NCI-H2029 treated with DMSO at 0.1 percent for 48 hours (cell line): Measurements from ENCODE around the gene ARHGAP28.

ENCODE experiments used
- DNase-seq: peaks from one replicate; lab custom pipeline; 2025; lab: John Stamatoyannopoulos, UW

Gene ARHGAP28, protein sequence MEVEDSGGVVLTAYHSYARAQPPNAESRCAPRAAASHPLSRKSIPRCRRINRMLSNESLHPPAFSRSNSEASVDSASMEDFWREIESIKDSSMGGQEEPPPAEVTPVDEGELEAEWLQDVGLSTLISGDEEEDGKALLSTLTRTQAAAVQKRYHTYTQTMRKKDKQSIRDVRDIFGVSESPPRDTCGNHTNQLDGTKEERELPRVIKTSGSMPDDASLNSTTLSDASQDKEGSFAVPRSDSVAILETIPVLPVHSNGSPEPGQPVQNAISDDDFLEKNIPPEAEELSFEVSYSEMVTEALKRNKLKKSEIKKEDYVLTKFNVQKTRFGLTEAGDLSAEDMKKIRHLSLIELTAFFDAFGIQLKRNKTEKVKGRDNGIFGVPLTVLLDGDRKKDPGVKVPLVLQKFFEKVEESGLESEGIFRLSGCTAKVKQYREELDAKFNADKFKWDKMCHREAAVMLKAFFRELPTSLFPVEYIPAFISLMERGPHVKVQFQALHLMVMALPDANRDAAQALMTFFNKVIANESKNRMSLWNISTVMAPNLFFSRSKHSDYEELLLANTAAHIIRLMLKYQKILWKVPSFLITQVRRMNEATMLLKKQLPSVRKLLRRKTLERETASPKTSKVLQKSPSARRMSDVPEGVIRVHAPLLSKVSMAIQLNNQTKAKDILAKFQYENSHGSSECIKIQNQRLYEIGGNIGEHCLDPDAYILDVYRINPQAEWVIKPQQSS

DNA sequence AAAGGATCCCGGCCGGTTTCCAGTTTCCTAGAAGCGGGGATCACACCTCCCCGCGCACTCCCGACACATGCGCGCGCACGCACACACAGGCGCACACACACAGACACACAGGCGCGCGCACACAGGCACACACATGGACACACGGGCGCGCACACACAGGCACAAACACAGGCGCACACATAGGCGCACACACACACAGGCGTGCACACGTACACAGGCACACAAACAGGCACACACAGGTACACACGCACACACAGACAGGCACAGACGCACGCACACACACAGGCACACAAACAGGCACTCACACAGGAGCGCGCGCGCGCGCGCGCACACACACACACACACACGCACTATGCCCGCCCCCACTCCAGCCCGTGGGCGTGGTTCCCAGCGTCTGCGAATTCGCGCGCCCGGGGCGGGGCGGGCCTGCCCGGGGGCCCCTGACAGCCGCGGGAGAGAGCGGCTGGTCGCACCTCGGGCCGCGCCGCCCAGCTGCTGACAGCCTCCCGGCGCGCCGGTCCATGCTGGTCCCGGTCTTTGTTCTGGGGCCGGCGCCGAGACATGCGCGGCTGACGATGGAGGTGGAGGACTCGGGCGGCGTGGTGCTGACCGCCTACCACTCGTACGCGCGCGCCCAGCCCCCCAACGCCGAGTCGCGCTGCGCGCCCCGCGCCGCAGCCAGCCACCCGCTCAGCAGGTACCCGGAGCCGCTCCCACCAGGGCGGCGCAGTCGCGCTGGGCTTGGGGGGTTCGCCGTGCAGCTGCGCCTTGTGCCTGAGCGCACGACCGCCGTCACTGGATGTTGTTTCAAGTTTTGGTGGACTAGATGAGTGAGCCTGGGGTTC, at the start of gene ARHGAP28:
Gene ARHGAP28, plus strand, starts transcription at position 470 of the 845 bp plus-strand sequence. Its CDS starts 106 bp downstream, at position 576.
- DNase-seq = no peak

DNA sequence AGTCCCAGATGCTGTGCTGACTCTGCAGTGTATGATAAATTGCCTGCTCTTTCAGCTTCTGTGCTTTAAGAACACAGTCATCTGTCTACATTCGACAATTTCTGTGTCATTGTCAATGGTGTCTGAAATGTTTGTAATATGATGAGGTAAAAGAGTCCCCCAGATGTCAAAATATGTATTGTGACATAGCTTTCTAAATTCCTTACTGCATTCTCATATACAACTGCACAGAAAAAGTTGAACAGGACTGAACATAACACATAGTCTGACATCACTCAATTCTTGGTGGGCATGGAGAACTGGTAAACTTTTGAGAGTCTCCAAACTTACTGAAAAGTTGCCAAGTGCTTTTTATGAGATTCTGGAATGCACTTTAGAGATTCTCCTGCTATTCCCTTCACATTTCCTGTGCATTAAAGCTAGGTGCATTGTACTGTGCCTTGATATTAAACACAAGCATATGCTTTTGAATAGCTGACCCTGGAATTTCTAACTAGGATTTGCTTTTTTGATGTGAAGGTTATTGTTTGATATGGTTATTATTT, 48.1 kb upstream of the ARHGAP28 start:
- no peak for DNase-seq

DNA sequence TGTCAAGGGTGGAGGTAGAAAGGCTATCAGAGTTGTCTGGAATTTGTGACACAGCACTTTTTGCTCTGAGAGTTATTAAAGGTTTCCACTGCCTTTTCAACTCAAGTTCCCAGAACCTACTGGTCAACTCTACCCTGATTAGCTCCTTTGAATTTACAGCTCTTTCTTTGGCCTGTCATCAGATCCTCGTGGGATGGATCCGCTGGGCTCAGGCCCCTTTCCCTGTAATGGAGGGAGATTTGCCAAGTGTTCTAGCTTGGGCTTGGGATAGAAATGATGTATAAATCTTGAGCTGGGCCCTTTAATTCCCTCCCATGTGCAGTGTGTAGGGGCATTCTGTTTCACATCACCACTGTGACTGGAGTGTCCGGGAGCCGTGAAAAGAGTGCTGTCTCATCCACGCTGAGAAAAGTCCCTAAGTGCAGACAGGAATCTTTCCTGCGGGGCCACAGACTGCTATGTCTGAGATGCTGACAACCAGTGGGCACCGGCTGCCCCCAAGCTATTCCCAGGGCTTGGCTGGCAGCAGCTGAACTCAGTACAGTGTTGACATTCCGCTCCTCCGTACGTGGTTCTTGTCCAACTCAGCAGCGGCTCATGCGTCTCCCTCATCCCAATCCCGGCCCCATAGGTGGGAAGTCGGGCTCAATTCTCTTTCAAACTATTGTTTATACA, 46.9 kb upstream of the ARHGAP28 start:
- DNase-seq = no peak

DNA sequence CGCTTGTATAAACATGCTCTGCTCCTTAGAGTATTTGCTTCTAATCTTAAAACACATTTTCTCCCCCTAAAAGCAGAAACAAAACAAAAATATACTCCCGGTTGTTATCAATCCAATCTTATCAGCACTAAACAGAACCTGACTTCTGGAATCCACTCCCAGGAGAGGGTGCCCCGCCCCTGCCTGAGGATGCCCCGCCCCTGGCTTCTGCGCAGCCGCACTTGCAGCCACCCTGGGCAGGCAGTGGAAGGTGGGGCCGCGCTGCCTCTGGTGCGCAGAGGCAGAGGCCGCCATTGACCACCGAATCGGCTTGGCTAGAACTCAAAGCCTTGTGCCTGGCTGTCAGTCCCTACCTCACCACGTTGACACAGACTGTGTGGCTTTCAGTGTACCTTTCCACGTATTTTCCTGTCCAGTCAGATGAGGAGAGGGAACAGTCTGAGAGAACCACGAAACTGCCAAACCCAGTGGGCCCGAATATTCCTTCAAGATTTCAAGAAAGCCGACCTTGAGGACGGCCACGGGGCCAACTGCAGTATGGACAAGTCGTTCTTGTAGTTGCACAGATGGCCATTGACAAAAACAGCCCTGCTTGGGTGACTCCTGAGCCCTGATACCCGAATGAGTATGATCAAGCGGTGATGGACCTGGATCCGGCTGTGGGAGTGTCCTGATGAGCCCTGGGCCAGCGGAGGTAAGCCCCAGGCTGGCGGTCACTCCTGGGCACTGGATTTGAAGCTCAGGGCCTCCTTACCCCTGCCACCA, 46.2 kb upstream of the ARHGAP28 start:
- peak; percentile 13 for DNase-seq

DNA sequence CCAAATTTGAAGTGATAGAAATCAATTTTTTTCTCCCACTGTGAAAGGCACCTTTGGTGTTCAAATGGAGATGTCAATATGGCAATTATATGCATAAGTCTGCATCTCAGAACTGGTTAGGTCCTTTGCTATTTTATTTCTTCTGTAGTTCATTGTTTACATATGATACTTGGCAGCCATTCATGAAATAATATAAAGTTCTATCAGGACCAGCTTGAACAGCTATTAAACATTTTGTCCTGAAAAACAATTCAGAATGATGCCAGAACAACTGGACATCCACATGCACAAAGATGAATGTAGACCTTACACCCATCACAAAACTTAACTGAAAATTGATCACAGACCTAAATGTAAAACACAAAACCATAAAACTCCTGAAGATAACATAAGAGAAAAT, 41.8 kb upstream of the ARHGAP28 start:
- no peak for DNase-seq

DNA sequence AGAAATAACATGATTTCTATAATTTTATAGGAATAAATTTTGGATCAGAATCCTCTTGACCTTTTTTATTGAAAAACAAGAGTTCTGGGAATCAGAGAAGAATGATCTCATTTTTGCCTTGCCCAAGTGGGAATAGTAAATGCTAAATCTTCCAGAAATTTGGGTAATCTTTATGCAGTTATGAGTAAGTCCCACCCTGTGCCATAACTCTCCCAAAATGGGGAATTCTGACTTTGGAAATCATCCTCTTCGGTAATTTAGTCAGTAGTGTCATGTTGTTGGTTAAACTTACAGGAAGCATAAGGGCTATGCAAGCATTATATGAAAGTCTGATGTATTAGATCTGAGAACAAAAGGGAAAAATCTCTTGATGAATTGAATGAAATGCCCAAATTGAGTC, 20.6 kb upstream of the ARHGAP28 start:
- DNase-seq = no peak

DNA sequence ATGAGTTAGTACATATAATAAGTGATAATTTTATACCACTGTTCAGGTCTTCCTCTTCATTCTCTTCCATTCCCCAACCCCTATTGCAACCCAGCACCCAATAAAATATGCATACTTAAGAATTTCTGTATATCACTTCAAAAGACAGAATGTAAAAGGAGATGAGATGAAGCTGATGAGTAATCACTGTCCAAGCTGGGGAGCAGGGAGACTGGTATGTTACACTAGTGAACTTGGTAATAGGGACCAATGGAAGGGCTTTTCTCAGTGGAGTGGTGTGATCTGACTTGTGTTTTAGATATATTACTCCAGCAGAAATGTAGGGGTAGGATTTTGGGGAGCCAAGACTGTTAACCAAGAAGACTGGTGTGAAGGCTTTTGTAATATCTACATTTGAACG, 18.0 kb upstream of the ARHGAP28 start:
- no peak for DNase-seq

DNA sequence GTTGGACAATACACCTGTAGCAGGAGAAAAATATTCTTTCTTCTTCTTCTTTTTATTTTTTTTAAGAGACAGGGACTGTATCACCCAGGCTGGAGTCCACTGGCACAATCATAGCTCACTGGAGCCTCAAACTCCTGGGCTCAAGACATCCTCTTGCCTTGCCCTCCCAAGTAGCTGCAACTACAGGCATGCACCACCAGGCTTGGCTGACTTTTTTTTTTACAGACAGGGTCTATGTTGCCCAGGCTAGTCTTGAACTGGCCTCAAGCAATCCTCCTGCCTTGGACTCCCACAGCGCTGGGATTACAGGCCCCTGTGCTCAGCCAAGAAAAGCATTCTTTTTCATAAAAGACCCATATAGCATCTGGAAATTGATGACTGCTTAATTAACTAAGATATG, 17.1 kb upstream of the ARHGAP28 start:
- no peak for DNase-seq

DNA sequence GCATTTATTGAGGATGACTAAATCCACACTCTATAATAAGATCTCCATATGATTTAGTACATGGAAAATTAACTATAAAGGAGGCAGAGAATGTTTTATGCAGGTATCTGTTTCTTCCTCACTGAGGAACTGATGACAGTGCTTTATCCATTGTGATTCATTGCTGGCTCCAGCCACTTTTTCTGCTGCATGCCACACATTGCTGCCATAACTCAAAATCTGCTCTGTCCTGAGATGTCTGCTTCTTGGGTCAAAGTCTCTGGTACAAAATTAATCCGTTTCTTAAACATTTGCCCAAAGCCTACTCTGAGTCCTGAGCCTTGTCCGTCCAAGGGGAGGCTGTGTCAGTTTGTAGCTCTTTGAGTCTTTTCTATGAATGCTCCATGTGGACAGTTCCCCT, 15.5 kb upstream of the ARHGAP28 start:
- no peak for DNase-seq

DNA sequence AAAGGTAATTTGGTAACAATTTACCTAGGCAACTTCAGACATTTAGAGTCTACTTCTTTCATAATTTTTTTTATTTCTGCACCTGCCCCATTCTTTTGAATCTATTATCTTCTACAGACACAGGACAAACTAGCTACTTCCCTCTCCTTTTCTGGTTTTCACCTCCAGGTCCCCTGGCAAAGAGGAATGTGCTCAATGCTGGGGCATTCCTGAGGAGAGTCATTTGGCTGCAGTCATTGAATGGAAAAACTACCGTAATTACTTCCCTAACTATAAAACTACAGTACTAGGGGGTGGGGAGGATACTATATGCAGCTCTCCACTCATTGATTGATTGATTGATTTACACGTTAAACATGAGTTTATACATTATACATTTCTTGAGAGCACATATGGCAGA, 11.2 kb upstream of the ARHGAP28 start:
- DNase-seq = no peak

DNA sequence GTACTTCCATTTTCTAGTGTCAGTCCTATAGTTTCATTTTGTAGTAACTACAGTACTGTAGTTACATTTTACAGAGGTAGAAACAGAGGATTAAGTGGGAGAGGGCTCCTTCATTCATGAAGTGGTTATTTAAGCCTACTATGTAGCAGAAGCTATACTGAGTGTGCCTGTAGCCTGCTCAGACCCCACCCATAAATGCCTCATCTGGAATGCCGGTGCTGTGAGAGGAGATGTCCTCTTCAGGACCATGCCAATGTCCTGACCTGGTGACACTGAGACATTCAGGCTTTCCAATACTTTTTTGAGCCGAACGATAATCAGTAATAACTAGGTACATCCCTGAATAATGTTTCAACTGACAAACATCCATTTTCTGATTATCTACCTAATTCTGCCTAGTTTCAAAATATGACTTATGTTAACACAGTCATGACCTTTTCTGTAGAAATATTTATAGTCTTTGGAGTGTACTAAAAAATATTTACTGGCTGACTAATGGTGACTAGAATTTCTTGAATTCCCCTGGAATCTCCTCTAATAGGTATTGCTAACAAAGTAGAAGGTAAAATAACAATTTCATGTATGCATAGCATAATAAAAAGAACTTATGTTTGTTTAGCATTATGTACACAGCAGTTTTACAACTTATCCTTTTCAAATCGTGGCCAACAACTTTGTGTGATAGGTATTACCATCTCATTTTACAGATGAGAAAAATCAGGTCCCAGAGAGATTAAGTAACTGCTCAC, 10.2 kb upstream of the ARHGAP28 start:
- no peak for DNase-seq

DNA sequence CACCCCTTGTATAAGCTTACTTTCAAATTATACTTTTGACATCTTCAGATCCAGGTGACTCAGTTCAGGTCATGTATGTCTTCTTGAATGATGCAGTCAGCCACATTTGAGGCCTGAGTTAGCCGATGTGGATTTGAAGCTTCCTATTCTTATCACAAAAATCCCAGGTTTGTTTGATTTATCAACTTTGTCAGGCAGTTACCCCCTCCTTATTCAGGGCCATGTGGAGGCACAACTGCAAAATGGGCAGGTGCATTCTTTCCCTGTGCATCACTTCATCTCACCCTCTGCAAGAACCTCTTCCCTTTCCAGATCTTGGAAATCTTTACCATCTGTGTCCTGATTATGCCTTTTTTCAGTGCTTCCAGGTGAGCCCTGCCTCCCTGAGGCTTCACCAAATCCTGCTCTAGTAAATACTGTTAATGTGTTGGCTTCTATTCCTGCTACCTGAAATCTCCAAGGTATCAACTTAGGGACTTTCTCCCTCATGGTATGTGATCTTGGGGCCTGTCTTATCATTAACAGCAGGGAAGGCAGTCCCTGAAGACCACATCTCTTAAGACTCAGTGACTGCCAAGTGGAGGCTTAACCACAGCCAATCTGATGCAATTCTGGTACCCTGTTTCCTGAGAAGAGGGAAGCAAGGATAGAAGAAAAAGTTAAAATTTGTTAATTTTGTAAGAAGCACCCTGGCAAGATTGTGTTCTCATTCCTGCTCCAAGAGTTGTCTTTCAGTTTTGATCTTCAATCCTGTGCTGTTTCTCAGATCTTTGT, 9.4 kb upstream of the ARHGAP28 start:
- no peak for DNase-seq

DNA sequence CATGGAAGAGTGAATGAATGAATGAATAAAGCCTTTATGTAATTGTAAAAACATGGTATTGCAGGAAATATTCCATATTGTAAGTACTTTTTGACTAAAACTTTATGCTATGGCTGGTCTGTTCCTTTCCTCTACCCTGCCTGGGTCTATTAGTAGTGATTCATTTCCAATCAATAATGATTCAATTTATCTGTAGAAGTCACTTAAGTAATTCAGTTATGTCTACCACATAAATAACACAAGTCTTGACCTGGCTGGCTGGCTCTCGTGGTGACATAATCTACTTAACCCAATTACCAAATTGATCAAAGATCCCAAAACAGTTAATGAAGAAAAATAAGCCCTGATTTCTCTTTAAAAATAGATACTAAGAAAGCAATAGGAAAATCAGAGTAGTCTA, 7.8 kb upstream of the ARHGAP28 start:
- no peak for DNase-seq

DNA sequence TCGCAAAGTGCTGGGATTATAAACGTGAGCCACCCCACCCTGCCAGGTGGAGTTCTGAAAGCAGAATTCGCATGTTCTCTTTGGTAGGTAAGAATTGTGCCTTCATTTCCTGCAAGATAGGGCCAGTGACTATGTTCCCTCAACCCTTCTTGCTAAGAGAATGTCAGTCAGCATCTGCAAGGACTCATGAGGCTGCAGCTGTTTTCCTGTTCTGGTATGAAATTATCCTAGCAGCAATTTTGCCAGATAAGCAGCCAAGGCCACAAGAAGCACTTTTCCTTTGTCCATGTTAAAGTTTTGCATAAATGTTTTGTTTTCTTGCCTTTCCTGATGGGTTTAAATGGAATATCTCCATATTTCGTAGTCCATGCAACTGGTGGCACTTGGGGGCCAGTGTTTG, 6.8 kb upstream of the ARHGAP28 start:
- no peak for DNase-seq

DNA sequence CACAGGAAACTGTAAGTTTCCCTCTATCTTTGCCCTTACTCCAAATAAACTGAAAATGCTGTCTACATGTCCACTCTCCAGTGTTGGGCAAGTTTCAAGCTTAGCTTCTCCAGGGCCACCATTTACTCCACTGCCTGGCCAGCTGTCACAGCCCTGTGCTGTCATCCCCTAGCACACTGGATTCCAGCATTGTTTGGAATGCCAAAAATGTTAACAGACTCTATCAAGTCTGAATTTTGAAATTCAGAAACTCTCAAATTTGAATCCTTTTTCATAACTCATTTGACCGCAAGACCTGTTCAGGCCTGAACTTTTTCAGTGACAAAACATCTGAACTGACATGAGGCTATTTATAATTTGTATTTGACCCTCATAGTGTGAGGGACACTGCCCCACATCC, 5.2 kb upstream of the ARHGAP28 start:
- DNase-seq = no peak

DNA sequence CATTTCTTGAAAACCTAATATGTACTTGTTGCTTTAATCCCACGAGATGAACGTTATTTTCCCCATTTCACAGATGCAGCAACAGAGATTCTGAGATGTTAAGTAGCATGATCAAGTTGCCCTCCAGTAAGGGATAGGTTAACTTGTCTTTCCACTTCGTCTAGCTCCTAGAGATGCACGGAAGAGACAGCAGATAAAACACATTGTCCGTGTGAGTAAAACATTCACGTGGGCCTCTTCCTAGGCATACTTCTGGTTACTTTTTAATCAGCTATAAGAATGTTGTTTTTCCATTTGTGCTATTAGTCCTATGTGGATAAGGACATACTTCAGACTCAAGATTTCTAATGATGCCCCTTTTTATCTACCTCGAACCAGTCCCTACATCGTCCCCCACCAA, 1.2 kb upstream of the ARHGAP28 start:
- no peak for DNase-seq

DNA sequence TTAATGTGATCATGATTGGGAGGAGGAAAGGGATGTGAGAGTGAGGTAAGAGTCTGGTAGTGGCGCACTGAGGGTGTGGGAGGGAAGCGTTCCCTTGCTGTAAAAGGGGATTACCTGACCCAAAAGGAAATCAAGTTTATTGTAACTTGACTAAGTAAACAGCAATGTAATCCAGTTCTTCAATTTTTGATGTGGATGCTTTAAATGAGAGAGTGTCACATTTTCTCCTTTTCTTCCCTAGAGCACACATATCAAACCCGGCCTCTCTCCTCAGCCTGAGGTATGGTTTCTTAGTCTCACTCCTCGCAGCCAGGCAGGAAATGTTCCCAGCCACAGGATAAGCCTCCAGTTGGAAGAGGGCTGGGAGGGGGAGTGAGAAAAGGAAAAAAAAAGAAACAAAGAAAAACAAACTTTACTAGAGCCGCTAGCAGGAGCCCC, 688 bp upstream of the ARHGAP28 start:
- no peak for DNase-seq

DNA sequence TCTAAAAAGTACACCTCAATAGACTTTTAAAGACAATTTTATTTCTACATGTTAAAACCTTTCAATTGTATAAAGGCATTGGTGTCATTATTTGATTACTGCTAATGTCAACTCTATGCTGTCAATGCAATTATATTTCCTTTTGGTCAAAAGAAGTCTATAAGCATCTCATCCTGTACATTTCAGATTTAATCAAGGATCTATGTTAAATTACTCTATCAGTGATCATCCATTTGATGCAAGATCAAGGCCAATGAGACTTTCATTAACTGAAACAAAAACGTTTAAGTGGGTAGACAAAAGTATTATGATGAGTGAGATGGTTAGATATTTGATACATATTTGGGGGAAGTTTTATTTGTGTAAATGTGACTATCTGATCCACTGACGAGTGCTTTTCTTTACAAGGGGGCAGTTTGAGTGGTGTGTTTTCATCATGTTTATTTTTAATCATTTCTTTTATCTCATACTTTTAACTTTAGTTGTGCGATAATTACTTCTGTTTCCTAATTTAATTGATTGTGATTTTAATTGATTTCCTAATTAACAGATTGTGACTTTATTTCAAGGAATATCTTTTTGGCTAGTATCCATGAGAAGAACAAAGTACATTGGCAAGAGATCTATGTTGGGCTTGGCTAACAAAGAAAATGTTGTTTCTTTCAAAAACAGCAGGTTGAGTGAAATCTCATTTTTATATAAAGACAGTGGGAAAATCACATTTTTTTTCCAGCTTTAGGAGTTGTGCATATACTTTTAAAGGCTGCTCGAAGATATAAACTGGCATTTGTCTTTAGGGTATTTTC, 1.1 kb downstream of the ARHGAP28 start:
- DNase-seq = no peak

DNA sequence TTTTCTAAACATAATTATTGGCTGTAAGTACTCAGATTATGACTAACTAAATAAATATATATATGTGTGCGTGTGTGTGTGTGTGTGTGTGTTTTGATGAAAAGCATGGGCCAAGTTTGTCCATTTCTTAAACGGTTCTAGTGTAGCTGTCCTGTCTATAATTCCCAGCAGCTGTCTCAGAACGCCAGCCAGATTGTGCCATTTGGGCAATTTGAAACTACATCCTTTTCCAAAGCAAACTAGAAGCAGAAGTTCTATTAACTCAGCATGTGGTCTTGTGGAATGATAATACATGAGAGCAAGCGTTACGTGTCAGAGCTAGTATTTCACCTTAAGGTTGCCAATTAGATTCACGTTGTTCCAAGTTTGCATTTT, 1.7 kb downstream of the ARHGAP28 start:
- no peak for DNase-seq
